ENCODE data around the gene PSMG4.

The PSMG4 gene

GRCh38 chr6:3297006-3297405 is 38.3 kb downstream of the PSMG4 start:
- no peak for TF ChIP-seq TAF1 (IDR thresholded peaks at IDR 0.05; ENCODE audit: borderline replicate concordance, insufficient read depth, low read length)
- no peak for TF ChIP-seq FOXP2 (optimal IDR thresholded peaks at IDR 0.05; ENCODE audit: borderline replicate concordance, extremely low read depth, extremely low read length, insufficient read depth)
- TF ChIP-seq SIN3A (IDR thresholded peaks at IDR 0.05; ENCODE audit: borderline replicate concordance, insufficient read depth, low read length) = no peak
- TF ChIP-seq REST (IDR thresholded peaks at IDR 0.05; ENCODE audit: insufficient read depth in 1 of 2, low read depth in 2 of 2, low read length in 2 of 2) = no peak
- TF ChIP-seq POLR2AphosphoS5 (IDR thresholded peaks at IDR 0.05; ENCODE audit: low read depth, low read length) = no peak

- no peak for TF ChIP-seq FOXP2 (optimal IDR thresholded peaks at IDR 0.05; ENCODE audit: borderline replicate concordance, extremely low read depth, extremely low read length, insufficient read depth)
- TF ChIP-seq SIN3A (IDR thresholded peaks at IDR 0.05; ENCODE audit: borderline replicate concordance, insufficient read depth, low read length) = no peak
- TF ChIP-seq REST (IDR thresholded peaks at IDR 0.05; ENCODE audit: insufficient read depth in 1 of 2, low read depth in 2 of 2, low read length in 2 of 2) = no peak
- TF ChIP-seq TAF1 (IDR thresholded peaks at IDR 0.05; ENCODE audit: borderline replicate concordance, insufficient read depth, low read length) = no peak
- TF ChIP-seq POLR2AphosphoS5 (IDR thresholded peaks at IDR 0.05; ENCODE audit: low read depth, low read length) = no peak
These were observed 39.2 kb downstream of the PSMG4 start for GRCh38 chr6:3297909-3298308.

- no peak for TF ChIP-seq REST (IDR thresholded peaks at IDR 0.05; ENCODE audit: insufficient read depth in 1 of 2, low read depth in 2 of 2, low read length in 2 of 2)
- no peak for TF ChIP-seq SIN3A (IDR thresholded peaks at IDR 0.05; ENCODE audit: borderline replicate concordance, insufficient read depth, low read length)
- no peak for TF ChIP-seq TAF1 (IDR thresholded peaks at IDR 0.05; ENCODE audit: borderline replicate concordance, insufficient read depth, low read length)
- TF ChIP-seq POLR2AphosphoS5 (IDR thresholded peaks at IDR 0.05; ENCODE audit: low read depth, low read length) = no peak
- TF ChIP-seq FOXP2 (optimal IDR thresholded peaks at IDR 0.05; ENCODE audit: borderline replicate concordance, extremely low read depth, extremely low read length, insufficient read depth) = no peak
These were observed 40.5 kb downstream of the PSMG4 start for GRCh38 chr6:3299221-3299620.

GRCh38 chr6:3301506-3301905 is 42.8 kb downstream of the PSMG4 start:
- TF ChIP-seq FOXP2 (optimal IDR thresholded peaks at IDR 0.05; ENCODE audit: borderline replicate concordance, extremely low read depth, extremely low read length, insufficient read depth) (no peak), POLR2AphosphoS5 (IDR thresholded peaks at IDR 0.05; ENCODE audit: low read depth, low read length) (no peak), REST (IDR thresholded peaks at IDR 0.05; ENCODE audit: insufficient read depth in 1 of 2, low read depth in 2 of 2, low read length in 2 of 2) (no peak), TAF1 (IDR thresholded peaks at IDR 0.05; ENCODE audit: borderline replicate concordance, insufficient read depth, low read length) (no peak), SIN3A (IDR thresholded peaks at IDR 0.05; ENCODE audit: borderline replicate concordance, insufficient read depth, low read length) (no peak)

Measured in PFSK-1 (cell line).